OCI-LY7 (cell line): ENCODE results near the gene PFKFB4. TPM values are rescaled to one million over a fixed set of nuclear protein-coding genes. Genes with fewer than 3 reads are reported as not detected.
A peak's percentile ranks its signal among the peaks of the same experiment; 100 is the strongest.

ENCODE experiments used
- BruUV-seq: library from RNA; stranded (reverse); fragments of 400-500 nt; replicated peaks from 2 replicates; lab custom pipeline; 2021; lab: Mats Ljungman, UMichigan
- CTCF ChIA-PET: fragments of 300-600 bp; sonication (Branson Sonifier 250); formaldehyde crosslinking; loops from one replicate; lab custom pipeline; 2022; ENCODE audit warnings: antibody characterized with exemption; ENCODE audit not compliant: unreplicated experiment; lab: Charles Lee
- POLR2A ChIA-PET: fragments of 300-600 bp; sonication (Branson Sonifier 250); formaldehyde crosslinking; loops from one replicate; lab custom pipeline; 2022; ENCODE audit warnings: antibody characterized with exemption; lab: Charles Lee
- DNase-seq: peaks from one replicate; pipeline ENCODE4 v3.0.0-alpha.2; 2015; ENCODE audit warnings: low spot score
- H2AFZ ChIP-seq: fragments of 200-600 bp; sonication (generic), shearing (Covaris generic); 2 replicates; pipeline ENCODE4 v1.6.1; 2014; ENCODE audit warnings: mild to moderate bottlenecking, antibody characterized with exemption, low read length, moderate library complexity
- H3K27ac ChIP-seq: fragments of 200-600 bp; sonication (generic); 2 replicates; pipeline ENCODE4 v1.5.1; 2014; ENCODE audit warnings: mixed run types, low read depth, mild to moderate bottlenecking, moderate library complexity, low read length, inconsistent platforms; ENCODE audit not compliant: poor library complexity, severe bottlenecking
- H3K36me3 ChIP-seq: fragments of 200-600 bp; sonication (generic); 2 replicates; pipeline ENCODE4 v1.6.1; 2014; ENCODE audit warnings: mild to moderate bottlenecking, antibody characterized with exemption, low read length, moderate library complexity, mixed read lengths; ENCODE audit not compliant: insufficient read depth
- H3K4me1 ChIP-seq: fragments of 200-600 bp; sonication (generic); 2 replicates; pipeline ENCODE4 v1.5.1; 2014; ENCODE audit warnings: mild to moderate bottlenecking, low read length; ENCODE audit not compliant: insufficient read depth, poor library complexity, severe bottlenecking
- H3K4me2 ChIP-seq: fragments of 200-600 bp; sonication (generic); 2 replicates; pipeline ENCODE4 v1.6.1; 2014; ENCODE audit warnings: mild to moderate bottlenecking, low read length
- H3K4me3 ChIP-seq: fragments of 200-600 bp; sonication (generic); 2 replicates; pipeline ENCODE4 v1.5.1; 2014; ENCODE audit warnings: mild to moderate bottlenecking, low read depth, low read length; ENCODE audit not compliant: poor library complexity, severe bottlenecking
- H3K79me2 ChIP-seq: fragments of 200-600 bp; sonication (generic); 2 replicates; pipeline ENCODE4 v1.6.1; 2016; ENCODE audit warnings: low read depth, mild to moderate bottlenecking, low read length, moderate library complexity, mixed read lengths; ENCODE audit not compliant: insufficient read depth
- H3K9me2 ChIP-seq: fragments of 200-600 bp; sonication (generic); 2 replicates; pipeline ENCODE4 v1.6.1; 2016; ENCODE audit warnings: mild to moderate bottlenecking, low read length, mixed read lengths; ENCODE audit not compliant: insufficient read depth
- H3K9me3 ChIP-seq: fragments of 200-600 bp; sonication (generic); 2 replicates; pipeline ENCODE4 v1.6.1; 2014; ENCODE audit warnings: mild to moderate bottlenecking, mixed run types, low read length, mixed read lengths
- H4K20me1 ChIP-seq: fragments of 200-600 bp; sonication (generic); 2 replicates; pipeline ENCODE4 v1.6.1; 2014; ENCODE audit warnings: mild to moderate bottlenecking, antibody characterized with exemption, low read length, moderate library complexity, mixed read lengths; ENCODE audit not compliant: insufficient read depth
- CTCF ChIP-seq: fragments of 200-600 bp; sonication (generic); conservative IDR thresholded peaks from 2 replicates; pipeline ENCODE4 v1.5.1; 2014; ENCODE audit warnings: mild to moderate bottlenecking, antibody characterized with exemption, low read length, moderate library complexity, mixed read lengths
- EZH2phosphoT487 ChIP-seq: fragments of 200-600 bp; sonication (generic); IDR thresholded peaks from 2 replicates; pipeline ENCODE4 v1.6.1; 2018; ENCODE audit warnings: low read depth, borderline replicate concordance, mild to moderate bottlenecking, mixed run types, antibody characterized with exemption, low read length, moderate library complexity, mixed read lengths
- intact Hi-C: fragments of 100-400 bp; cut with micrococcal nuclease; formaldehyde crosslinking; loops from one replicate; pipeline ENCODE4 v1.10.0; 2022; ENCODE audit not compliant: unreplicated experiment
- total RNA-seq, 2 experiments: library from RNA; depleted of rRNA in 1 of 2; stranded (reverse); fragments of >200 nt in 1 of 2; shearing (Covaris generic) in 1 of 2; gene quantifications; 2 replicates each; pipeline ENCODE4 v1.2.3, GENCODE V29; 2014 to 2022

The PFKFB4 gene
- total RNA-seq, 2 experiments from 2014 or later: 5.0 to 29.0 TPM

DNA sequence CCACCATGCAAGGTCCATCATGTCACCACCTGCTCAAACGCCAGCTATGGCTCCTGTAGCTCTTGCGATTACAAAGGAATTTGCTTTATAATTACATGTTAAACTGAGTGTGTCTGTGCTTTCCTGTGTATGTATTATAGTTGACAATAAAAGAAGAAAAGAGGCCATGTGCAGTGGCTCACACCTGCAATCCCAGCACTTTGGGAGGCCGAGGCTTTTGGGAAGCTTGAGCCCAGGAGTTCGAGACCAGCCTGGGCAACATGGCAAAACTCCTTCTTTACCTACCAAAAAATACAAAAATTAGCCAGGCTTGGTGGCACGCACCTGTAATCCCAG is 83.0 kb downstream of the PFKFB4 start:
- Histone ChIP-seq H3K9me2 (no peaks in the 10 kb centered on the region), H4K20me1 (no peaks in the 10 kb centered on the region), H3K9me3 (no peaks in the 10 kb centered on the region), H3K4me2 (peak overlapping the region; percentile 67), H2AFZ (peak overlapping the region; percentile 70), H3K27ac (peak overlapping the region; percentile 84), H3K4me1 (peaks cover 48% of the 10 kb centered on the region), H3K4me3 (peak overlapping the region; percentile 76), H3K36me3 (peaks cover 9% of the 10 kb centered on the region), H3K79me2 (peaks cover 32% of the 10 kb centered on the region)
- CTCF ChIA-PET: interaction anchor here (0.6 to 2.0 kb wide), 10 partner anchors 10 to 83 kb away, joined by 3 to 9 read pairs (median 4); partner anchors contain the start of genes CCDC51, PFKFB4 and TMA7
- intact Hi-C loops: loop anchor here (1.0 to 2.0 kb wide), 2 partner anchors 19 to 33 kb away; partner anchors contain the start of genes CCDC51 and TMA7
- no TSS peak for BruUV-seq
- POLR2A ChIA-PET: interaction anchor here (0.6 to 2.8 kb wide), 9 partner anchors 11 to 438 kb away, joined by 3 to 19 read pairs (median 5); partner anchors contain the start of genes ATRIP, CCDC51 and TMA7
- TF ChIP-seq CTCF: no peak
- TF ChIP-seq EZH2phosphoT487: no peak
- no peak for DNase-seq

- ChIA-PET POLR2A (interaction anchor here (0.6 to 2.8 kb wide), 10 partner anchors 10 to 438 kb away, joined by 3 to 19 read pairs (median 5); partner anchors contain the start of genes ATRIP, CCDC51 and TMA7), CTCF (interaction anchor here (0.5 to 2.0 kb wide), 14 partner anchors 9 to 555 kb away, joined by 3 to 9 read pairs (median 4); partner anchors contain the start of genes ATRIP, CCDC51, PFKFB4 and TMA7)
- peak; percentile 98 for DNase-seq
- H3K9me3 ChIP-seq: no peaks in the 10 kb centered on the region
- H2AFZ ChIP-seq: peak overlapping the region; percentile 70
- H3K27ac ChIP-seq: peak overlapping the region; percentile 84
- H4K20me1 ChIP-seq: no peaks in the 10 kb centered on the region; the same call in 1 of the 2 replicates
- peak overlapping the region; percentile 76 for H3K4me3 ChIP-seq
- H3K9me2 ChIP-seq: no peaks in the 10 kb centered on the region
- BruUV-seq: no TSS peak
- H3K36me3 ChIP-seq: peaks cover 14% of the 10 kb centered on the region
- H3K4me2 ChIP-seq: peak overlapping the region; percentile 67
- peaks cover 48% of the 10 kb centered on the region for H3K4me1 ChIP-seq
- H3K79me2 ChIP-seq: peaks cover 33% of the 10 kb centered on the region
- intact Hi-C loops: loop anchor here (1.0 to 2.0 kb wide), 2 partner anchors 19 to 32 kb away; partner anchors contain the start of genes CCDC51 and TMA7
- TF ChIP-seq CTCF (peak; percentile 82), EZH2phosphoT487 (no peak)
These were observed 83.5 kb downstream of the PFKFB4 start for GRCh38 chr3:48472923-48473616.
